Stimulated activated naive B cell treated with anti-CD40 and anti-IgM and Interleukin-4, amounts not matched to agents 10 μg/mL and 1 μg/mL and 100 μg/mL, for 72 hours (primary cell): ENCODE results near the gene CSNK1G1.

Source experiments
- ATAC-seq, 2 donors: fragments of 150-1000 bp; cut with Tn5 transposase; replicated peaks; 2 replicates each; pipeline ENCODE4 v1.10.0; 2021; ENCODE audit warnings: moderate library complexity in 1 of 2
- DNase-seq: peaks from one replicate; pipeline ENCODE4 v3.0.0; 2021
- H3K27ac Mint-ChIP-seq: one replicate; pipeline ENCODE4 v1.8.0; 2022; ENCODE audit warnings: mild to moderate bottlenecking, mixed read lengths
- H3K27me3 Mint-ChIP-seq, 2 donors: one replicate each; pipeline ENCODE4 v1.8.0; 2022; ENCODE audit warnings: mixed read lengths in 2 of 2
- H3K36me3 Mint-ChIP-seq, 2 donors: one replicate each; pipeline ENCODE4 v1.8.0; 2022; ENCODE audit warnings: mixed read lengths in 2 of 2, mild to moderate bottlenecking in 1 of 2
- H3K4me1 Mint-ChIP-seq, 2 donors: one replicate each; pipeline ENCODE4 v1.8.0; 2022; ENCODE audit warnings: mixed read lengths in 2 of 2, mild to moderate bottlenecking in 1 of 2
- H3K4me3 Mint-ChIP-seq, 2 donors: one replicate each; pipeline ENCODE4 v1.8.0; 2022; ENCODE audit warnings: mild to moderate bottlenecking in 2 of 2, mixed read lengths in 2 of 2, moderate library complexity in 1 of 2
- H3K9me3 Mint-ChIP-seq, 2 donors: one replicate each; pipeline ENCODE4 v1.8.0; 2022; ENCODE audit warnings: mixed read lengths in 2 of 2, mild to moderate bottlenecking in 1 of 2

The CSNK1G1 gene

GRCh38 chr15:64193971-64194370 lies 162.0 kb downstream of the CSNK1G1 start:
- H3K27ac Mint-ChIP-seq, result no peak overlapping the region
- H3K4me3 Mint-ChIP-seq, result no peak overlapping the region
- H3K36me3 Mint-ChIP-seq, result peaks cover 19 to 36% of the 10 kb centered on the region in 2 donors
- DNase-seq, result no peak
- no peaks in the 10 kb centered on the region for H3K4me1 Mint-ChIP-seq
- H3K9me3 Mint-ChIP-seq, result no peaks in the 10 kb centered on the region
- no peak for ATAC-seq
- no peaks in the 10 kb centered on the region for H3K27me3 Mint-ChIP-seq

- H3K27me3 Mint-ChIP-seq, result no peaks in the 10 kb centered on the region
- ATAC-seq, result no peak
- DNase-seq, result no peak
- no peaks in the 10 kb centered on the region for H3K4me1 Mint-ChIP-seq
- peaks cover 17 to 31% of the 10 kb centered on the region in 2 donors for H3K36me3 Mint-ChIP-seq
- no peak overlapping the region for H3K4me3 Mint-ChIP-seq
- H3K9me3 Mint-ChIP-seq, result no peaks in the 10 kb centered on the region
- no peak overlapping the region for H3K27ac Mint-ChIP-seq
Observed at GRCh38 chr15:64191971-64192830, 163.8 kb downstream of the CSNK1G1 start.

- Mint-ChIP-seq H3K27me3 (no peaks in the 10 kb centered on the region), H3K4me3 (no peak overlapping the region), H3K4me1 (no peaks in the 10 kb centered on the region), H3K27ac (no peak overlapping the region), H3K9me3 (no peaks in the 10 kb centered on the region), H3K36me3 (peaks cover 13 to 25% of the 10 kb centered on the region in 2 donors)
- DNase-seq (no peak), ATAC-seq (no peak)
Observed at GRCh38 chr15:64187396-64188191, 168.4 kb downstream of the CSNK1G1 start.

- H3K36me3 Mint-ChIP-seq, result peaks cover 12 to 36% of the 10 kb centered on the region in 2 donors
- DNase-seq, result no peak
- H3K27me3 Mint-ChIP-seq, result no peaks in the 10 kb centered on the region
- H3K4me1 Mint-ChIP-seq, result peaks cover 10 to 11% of the 10 kb centered on the region in 2 donors
- H3K27ac Mint-ChIP-seq, result no peak overlapping the region
- no peak overlapping the region for H3K4me3 Mint-ChIP-seq
- no peaks in the 10 kb centered on the region for H3K9me3 Mint-ChIP-seq
- ATAC-seq, result no peak
Observed at GRCh38 chr15:64185146-64185911, 170.6 kb downstream of the CSNK1G1 start.

GRCh38 chr15:64182859-64183370 lies 173.1 kb downstream of the CSNK1G1 start:
- peaks cover 15 to 39% of the 10 kb centered on the region in 2 donors for H3K36me3 Mint-ChIP-seq
- H3K4me1 Mint-ChIP-seq, result peaks cover 15 to 20% of the 10 kb centered on the region in 2 donors
- no peak overlapping the region for H3K4me3 Mint-ChIP-seq
- DNase-seq (no peak), ATAC-seq (no peak)
- H3K9me3 Mint-ChIP-seq, result no peaks in the 10 kb centered on the region
- no peak overlapping the region for H3K27ac Mint-ChIP-seq
- no peaks in the 10 kb centered on the region for H3K27me3 Mint-ChIP-seq

GRCh38 chr15:64180235-64180824 lies 175.6 kb downstream of the CSNK1G1 start:
- ATAC-seq (peak; percentile 96 to 99), DNase-seq (peak; percentile 31)
- Mint-ChIP-seq H3K36me3 (peaks cover 21 to 52% of the 10 kb centered on the region in 2 donors), H3K27ac (peak overlapping the region; percentile 59), H3K9me3 (no peaks in the 10 kb centered on the region), H3K27me3 (no peaks in the 10 kb centered on the region), H3K4me1 (peaks cover 15 to 20% of the 10 kb centered on the region in 2 donors), H3K4me3 (peak overlapping the region in 1 of 2 donors; percentile 2)

- Mint-ChIP-seq H3K4me1 (peaks cover 21 to 31% of the 10 kb centered on the region in 2 donors), H3K27me3 (no peaks in the 10 kb centered on the region), H3K27ac (peak overlapping the region; percentile 9), H3K4me3 (no peak overlapping the region), H3K9me3 (no peaks in the 10 kb centered on the region), H3K36me3 (peaks cover 17 to 31% of the 10 kb centered on the region in 2 donors)
- ATAC-seq (no peak), DNase-seq (no peak)
Observed at GRCh38 chr15:64166102-64166890, 189.7 kb downstream of the CSNK1G1 start.

GRCh38 chr15:64164436-64164835 lies 191.5 kb downstream of the CSNK1G1 start:
- Mint-ChIP-seq H3K4me3 (peak overlapping the region; percentile 73 to 77), H3K36me3 (peaks cover 17 to 28% of the 10 kb centered on the region in 2 donors), H3K27me3 (no peaks in the 10 kb centered on the region), H3K27ac (peak overlapping the region; percentile 95), H3K9me3 (no peaks in the 10 kb centered on the region), H3K4me1 (peaks cover 27 to 41% of the 10 kb centered on the region in 2 donors)
- ATAC-seq (no peak), DNase-seq (no peak)

- ATAC-seq, result peak; percentile 8 to 9
Observed at GRCh38 chr15:64163659-64164362, 192.2 kb downstream of the CSNK1G1 start.

GRCh38 chr15:64162869-64163658 lies 192.9 kb downstream of the CSNK1G1 start, which contains the start of gene PPIB:
TSS of gene PPIB (minus strand) at chr15:64163022. CDS start at chr15:64162986, 36 bp downstream.
- H3K4me1 Mint-ChIP-seq, result peaks cover 35 to 54% of the 10 kb centered on the region in 2 donors
- peak; percentile 97 for DNase-seq
- H3K27me3 Mint-ChIP-seq, result no peaks in the 10 kb centered on the region
- H3K4me3 Mint-ChIP-seq, result peak within 1 kb of the TSS; percentile 89 to 92
- ATAC-seq, result peak; percentile 91 to 92
- peaks cover 26 to 36% of the 10 kb centered on the region in 2 donors for H3K36me3 Mint-ChIP-seq
- no peaks in the 10 kb centered on the region for H3K9me3 Mint-ChIP-seq
- peak within 1 kb of the TSS; percentile 98 for H3K27ac Mint-ChIP-seq

More at GRCh38 chr15:64163659-64164362, 192.2 kb downstream of the CSNK1G1 start:
- H3K4me1 Mint-ChIP-seq, result peaks cover 29 to 47% of the 10 kb centered on the region in 2 donors
- H3K36me3 Mint-ChIP-seq, result peaks cover 20 to 30% of the 10 kb centered on the region in 2 donors
- H3K4me3 Mint-ChIP-seq, result peak overlapping the region; percentile 85 to 89
- no peak for DNase-seq
- H3K27ac Mint-ChIP-seq, result peak overlapping the region; percentile 95
- H3K9me3 Mint-ChIP-seq, result no peaks in the 10 kb centered on the region
- H3K27me3 Mint-ChIP-seq, result no peaks in the 10 kb centered on the region

GRCh38 chr15:64162478-64162868 lies 193.5 kb downstream of the CSNK1G1 start:
- Mint-ChIP-seq H3K9me3 (no peaks in the 10 kb centered on the region), H3K36me3 (peaks cover 28 to 40% of the 10 kb centered on the region in 2 donors), H3K4me3 (peak overlapping the region; percentile 89 to 92), H3K4me1 (peaks cover 38 to 58% of the 10 kb centered on the region in 2 donors), H3K27me3 (no peaks in the 10 kb centered on the region), H3K27ac (peak overlapping the region; percentile 98)
- ATAC-seq, result peak; percentile 35 to 37
- no peak for DNase-seq
